ENCODE measurements around the gene CCDC192. TPM values are rescaled to one million over a fixed set of nuclear protein-coding genes. Genes with fewer than 3 reads are reported as not detected.

The CCDC192 gene
- total RNA-seq, 1 experiment from 2014 or later, result not detected

DNA sequence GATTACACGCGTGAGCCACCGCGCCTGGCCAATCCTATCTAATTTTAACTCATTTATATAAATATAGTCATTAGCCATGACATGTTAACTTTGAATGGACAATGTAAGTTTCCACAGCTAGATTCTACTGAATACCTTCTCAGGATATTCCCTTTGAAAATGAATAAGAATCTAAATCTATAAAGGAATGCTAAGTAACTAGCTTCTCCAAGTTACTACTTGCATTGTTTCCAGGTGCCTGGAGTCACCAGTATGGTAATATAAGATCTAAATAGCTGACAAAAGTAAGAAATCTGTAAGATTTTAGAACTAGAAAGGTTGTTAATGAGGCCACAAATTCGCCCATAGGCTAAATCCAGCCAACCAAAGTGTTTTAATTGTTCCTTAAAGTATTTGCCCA is 191.3 kb downstream of the CCDC192 start:
- peaks cover 9% of the 10 kb centered on the region for H3K4me1 Mint-ChIP-seq (ENCODE audit: low read depth, unreplicated experiment)
- intact Hi-C loops (cut with micrococcal nuclease; ENCODE audit: unreplicated experiment), result no loop called here
- CTCF ChIA-PET, result no interaction called here

GRCh38 chr5:127898551-127899213 is 195.5 kb downstream of the CCDC192 start:
- Mint-ChIP-seq H3K27me3 (ENCODE audit: insufficient read depth, unreplicated experiment) (no peaks in the 10 kb centered on the region), H3K4me3 (ENCODE audit: unreplicated experiment) (no peak overlapping the region), H3K4me1 (ENCODE audit: low read depth, unreplicated experiment) (no peaks in the 10 kb centered on the region), H3K9me3 (ENCODE audit: unreplicated experiment) (no peaks in the 10 kb centered on the region), H3K36me3 (ENCODE audit: insufficient read depth, unreplicated experiment) (no peaks in the 10 kb centered on the region), H3K27ac (ENCODE audit: unreplicated experiment) (no peak overlapping the region)
- H3K4me1 ChIP-seq, result no peaks in the 10 kb centered on the region
- H3K27me3 ChIP-seq (replicated peaks; ENCODE audit: control insufficient read depth, insufficient read depth, low read length), result no peaks in the 10 kb centered on the region
- H3K9me3 ChIP-seq, result no peaks in the 10 kb centered on the region
- CTCF ChIA-PET, result no interaction called here
- DNase-seq, result no peak
- TF ChIP-seq, protein P1, sequence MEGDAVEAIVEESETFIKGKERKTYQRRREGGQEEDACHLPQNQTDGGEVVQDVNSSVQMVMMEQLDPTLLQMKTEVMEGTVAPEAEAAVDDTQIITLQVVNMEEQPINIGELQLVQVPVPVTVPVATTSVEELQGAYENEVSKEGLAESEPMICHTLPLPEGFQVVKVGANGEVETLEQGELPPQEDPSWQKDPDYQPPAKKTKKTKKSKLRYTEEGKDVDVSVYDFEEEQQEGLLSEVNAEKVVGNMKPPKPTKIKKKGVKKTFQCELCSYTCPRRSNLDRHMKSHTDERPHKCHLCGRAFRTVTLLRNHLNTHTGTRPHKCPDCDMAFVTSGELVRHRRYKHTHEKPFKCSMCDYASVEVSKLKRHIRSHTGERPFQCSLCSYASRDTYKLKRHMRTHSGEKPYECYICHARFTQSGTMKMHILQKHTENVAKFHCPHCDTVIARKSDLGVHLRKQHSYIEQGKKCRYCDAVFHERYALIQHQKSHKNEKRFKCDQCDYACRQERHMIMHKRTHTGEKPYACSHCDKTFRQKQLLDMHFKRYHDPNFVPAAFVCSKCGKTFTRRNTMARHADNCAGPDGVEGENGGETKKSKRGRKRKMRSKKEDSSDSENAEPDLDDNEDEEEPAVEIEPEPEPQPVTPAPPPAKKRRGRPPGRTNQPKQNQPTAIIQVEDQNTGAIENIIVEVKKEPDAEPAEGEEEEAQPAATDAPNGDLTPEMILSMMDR (IDR thresholded peaks at IDR 0.05; ENCODE audit: insufficient read depth in 1 of 2, low read depth in 1 of 2, low read length in 1 of 2, severe bottlenecking in 1 of 2, unreplicated experiment in 1 of 2), result no peak
- BruUV-seq (replicated peaks), result no TSS peak
- no peaks in the 10 kb centered on the region for H3K36me3 ChIP-seq (ENCODE audit: control insufficient read depth, insufficient read depth, low read length)
- intact Hi-C loops (cut with micrococcal nuclease; ENCODE audit: unreplicated experiment), result no loop called here
- POLR2A ChIA-PET, result no interaction called here
- H3K4me3 ChIP-seq (ENCODE audit: low read depth, low read length), result no peak overlapping the region

More for the DNA sequence above, 191.3 kb downstream of the CCDC192 start:
- Histone ChIP-seq H3K4me1 (no peaks in the 10 kb centered on the region; the same call in 1 of the 2 replicates), H3K9me3 (no peaks in the 10 kb centered on the region), H3K36me3 (ENCODE audit: control insufficient read depth, insufficient read depth, low read length) (no peaks in the 10 kb centered on the region), H3K27me3 (replicated peaks; ENCODE audit: control insufficient read depth, insufficient read depth, low read length) (no peaks in the 10 kb centered on the region), H3K4me3 (ENCODE audit: low read depth, low read length) (no peak overlapping the region)
- no peak for DNase-seq
- Mint-ChIP-seq H3K27me3 (ENCODE audit: insufficient read depth, unreplicated experiment) (no peaks in the 10 kb centered on the region), H3K4me3 (ENCODE audit: unreplicated experiment) (no peak overlapping the region), H3K36me3 (ENCODE audit: insufficient read depth, unreplicated experiment) (no peaks in the 10 kb centered on the region), H3K9me3 (ENCODE audit: unreplicated experiment) (peaks cover 7% of the 10 kb centered on the region), H3K27ac (ENCODE audit: unreplicated experiment) (no peak overlapping the region)
- TF ChIP-seq, protein P1 (IDR thresholded peaks at IDR 0.05; ENCODE audit: insufficient read depth in 1 of 2, low read depth in 1 of 2, low read length in 1 of 2, severe bottlenecking in 1 of 2, unreplicated experiment in 1 of 2), result no peak
- no TSS peak for BruUV-seq (replicated peaks)
- POLR2A ChIA-PET, result interaction anchor here (0.5 kb wide), 1 partner anchor 83 kb away, joined by 5 read pairs; no protein-coding TSS in a partner anchor

DNA sequence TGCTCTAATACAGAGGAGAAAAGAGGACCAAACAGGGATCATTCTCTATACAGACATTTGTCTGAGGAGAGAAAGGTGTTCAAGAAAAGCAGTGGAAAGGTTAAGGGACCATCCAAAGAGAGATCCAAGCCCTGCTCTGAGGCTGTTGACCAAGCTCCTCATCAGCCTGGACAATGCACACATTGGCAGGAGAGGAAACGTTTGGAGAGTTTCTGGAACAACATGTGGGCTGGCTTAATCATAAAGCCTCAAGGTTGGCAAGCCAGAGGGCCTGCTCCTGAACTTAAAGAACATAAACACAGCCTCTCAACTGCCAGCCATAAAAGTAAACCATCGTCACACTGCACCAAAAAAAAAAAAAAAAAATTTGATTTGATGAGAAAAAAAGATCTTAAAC is 196.0 kb downstream of the CCDC192 start:
- no peaks in the 10 kb centered on the region for H3K4me1 Mint-ChIP-seq (ENCODE audit: low read depth, unreplicated experiment)
- no peaks in the 10 kb centered on the region for H3K9me3 Mint-ChIP-seq (ENCODE audit: unreplicated experiment)
- H3K27ac Mint-ChIP-seq (ENCODE audit: unreplicated experiment), result no peak overlapping the region
- no peaks in the 10 kb centered on the region for H3K36me3 Mint-ChIP-seq (ENCODE audit: insufficient read depth, unreplicated experiment)
- TF ChIP-seq, protein P1 (IDR thresholded peaks at IDR 0.05; ENCODE audit: insufficient read depth in 1 of 2, low read depth in 1 of 2, low read length in 1 of 2, severe bottlenecking in 1 of 2, unreplicated experiment in 1 of 2), result no peak
- no peaks in the 10 kb centered on the region for H3K27me3 Mint-ChIP-seq (ENCODE audit: insufficient read depth, unreplicated experiment)
- H3K4me1 ChIP-seq, result no peaks in the 10 kb centered on the region
- no peak for DNase-seq
- POLR2A ChIA-PET, result no interaction called here
- intact Hi-C loops (cut with micrococcal nuclease; ENCODE audit: unreplicated experiment), result no loop called here
- no peaks in the 10 kb centered on the region for H3K27me3 ChIP-seq (replicated peaks; ENCODE audit: control insufficient read depth, insufficient read depth, low read length)
- H3K4me3 ChIP-seq (ENCODE audit: low read depth, low read length), result no peak overlapping the region
- no peak overlapping the region for H3K4me3 Mint-ChIP-seq (ENCODE audit: unreplicated experiment)
- no peaks in the 10 kb centered on the region for H3K36me3 ChIP-seq (ENCODE audit: control insufficient read depth, insufficient read depth, low read length)
- CTCF ChIA-PET, result interaction anchor here (0.6 to 0.7 kb wide), 2 partner anchors 13 to 59 kb away, joined by 3 to 9 read pairs; no protein-coding TSS in a partner anchor
- no TSS peak for BruUV-seq (replicated peaks)
- H3K9me3 ChIP-seq, result no peaks in the 10 kb centered on the region
